ENCODE results near the gene PLIN4.

Gene PLIN4

DNA sequence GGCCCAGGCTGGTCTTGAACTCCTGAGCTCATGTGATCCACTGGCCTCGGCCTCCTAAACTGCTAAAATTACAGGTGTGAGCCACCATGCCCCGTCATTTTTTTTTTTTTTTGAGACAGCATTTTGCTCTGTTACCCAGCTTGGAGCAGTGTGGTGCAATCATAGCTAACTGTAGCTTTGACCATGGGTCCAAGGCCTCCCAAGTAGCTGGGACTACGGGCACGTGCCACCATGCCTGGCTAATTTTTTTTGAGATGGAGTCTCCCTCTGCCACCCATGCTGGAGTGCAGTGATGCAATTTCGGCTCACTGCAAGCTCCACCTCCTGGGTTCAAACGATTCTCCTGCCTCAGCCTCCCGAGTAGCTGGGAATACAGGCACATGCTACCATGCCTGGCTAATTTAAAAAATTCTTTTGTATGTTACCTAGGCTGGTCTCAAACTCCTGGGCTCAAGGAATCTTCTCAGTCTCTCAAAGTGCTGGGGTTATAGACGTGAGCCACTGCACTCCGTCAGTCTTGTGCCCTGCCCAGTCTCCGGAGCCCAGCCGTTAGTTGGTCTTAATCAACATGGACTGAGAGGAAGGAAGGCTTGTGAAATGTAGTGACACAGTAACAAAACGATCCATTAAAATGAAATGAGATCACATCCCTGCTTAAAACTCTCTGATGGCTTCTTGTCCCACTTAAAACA, 23.0 kb upstream of the PLIN4 start:
- Histone ChIP-seq H3K36me3 (replicated peaks) (no peaks in the 10 kb centered on the region), H3K27me3 (replicated peaks) (no peaks in the 10 kb centered on the region), H3K4me3 (ENCODE audit: low read depth, low read length) (no peak overlapping the region), H3K27ac (no peak overlapping the region)
- in situ Hi-C loops (cut with HindIII; ENCODE audit: low pct_ligation_motif_present, low sequenced_read_pairs), result no loop called here
- TF ChIP-seq, protein P1, sequence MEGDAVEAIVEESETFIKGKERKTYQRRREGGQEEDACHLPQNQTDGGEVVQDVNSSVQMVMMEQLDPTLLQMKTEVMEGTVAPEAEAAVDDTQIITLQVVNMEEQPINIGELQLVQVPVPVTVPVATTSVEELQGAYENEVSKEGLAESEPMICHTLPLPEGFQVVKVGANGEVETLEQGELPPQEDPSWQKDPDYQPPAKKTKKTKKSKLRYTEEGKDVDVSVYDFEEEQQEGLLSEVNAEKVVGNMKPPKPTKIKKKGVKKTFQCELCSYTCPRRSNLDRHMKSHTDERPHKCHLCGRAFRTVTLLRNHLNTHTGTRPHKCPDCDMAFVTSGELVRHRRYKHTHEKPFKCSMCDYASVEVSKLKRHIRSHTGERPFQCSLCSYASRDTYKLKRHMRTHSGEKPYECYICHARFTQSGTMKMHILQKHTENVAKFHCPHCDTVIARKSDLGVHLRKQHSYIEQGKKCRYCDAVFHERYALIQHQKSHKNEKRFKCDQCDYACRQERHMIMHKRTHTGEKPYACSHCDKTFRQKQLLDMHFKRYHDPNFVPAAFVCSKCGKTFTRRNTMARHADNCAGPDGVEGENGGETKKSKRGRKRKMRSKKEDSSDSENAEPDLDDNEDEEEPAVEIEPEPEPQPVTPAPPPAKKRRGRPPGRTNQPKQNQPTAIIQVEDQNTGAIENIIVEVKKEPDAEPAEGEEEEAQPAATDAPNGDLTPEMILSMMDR (IDR thresholded peaks at IDR 0.05; ENCODE audit: low read depth, low read length, missing control alignments), result no peak
- DNase-seq, result no peak

DNA sequence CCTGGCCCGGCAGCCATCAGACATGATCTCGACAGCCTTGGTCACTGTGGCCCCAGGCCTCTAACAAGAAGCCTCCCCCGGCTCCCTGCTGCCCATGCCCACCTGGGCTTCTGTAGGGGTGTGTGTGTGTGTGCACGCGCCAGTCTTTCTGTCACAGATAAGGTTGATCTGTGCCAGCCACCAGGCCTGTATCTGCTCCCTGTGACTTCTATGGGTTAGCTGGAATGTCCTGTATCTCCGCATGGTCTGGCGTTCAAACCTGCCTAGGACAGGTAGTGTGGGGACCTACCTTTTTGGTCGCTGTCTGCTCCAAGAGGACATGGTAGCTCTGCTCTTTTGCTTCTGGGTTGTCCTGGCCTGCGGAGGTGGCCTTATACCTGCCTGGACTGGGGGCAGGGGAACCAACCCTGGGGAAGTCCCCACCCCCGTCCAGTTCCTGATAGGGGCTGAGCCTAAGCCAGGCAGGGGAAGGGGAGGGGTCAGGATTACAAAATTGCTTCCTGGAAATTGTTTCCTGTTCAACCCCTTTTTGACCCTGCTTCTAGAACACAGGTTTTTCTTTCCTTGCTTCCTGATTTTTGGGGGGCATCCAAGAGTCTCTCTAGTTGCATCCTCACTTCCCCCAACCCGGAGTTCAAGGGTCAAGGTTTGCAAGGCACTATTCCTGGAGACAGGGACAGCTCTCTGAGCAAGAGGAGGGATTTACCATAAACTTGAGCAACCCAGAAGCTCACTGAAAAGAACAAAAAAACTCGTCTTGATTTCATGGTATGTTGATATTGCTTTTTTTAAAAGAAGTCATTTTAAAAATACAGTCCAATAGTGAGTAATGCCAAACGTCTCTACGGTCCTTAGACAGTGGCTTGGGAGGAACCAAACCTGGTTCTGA, 21.7 kb upstream of the PLIN4 start, which contains the start of gene LRG1:
TSS of gene LRG1 (minus strand) at position 344 of the 889 bp plus-strand sequence. CDS start at position 321, 23 bp downstream.
- in situ Hi-C loops (cut with HindIII; ENCODE audit: low pct_ligation_motif_present, low sequenced_read_pairs), result no loop called here
- Histone ChIP-seq H3K36me3 (replicated peaks) (no peaks in the 10 kb centered on the region), H3K27ac (no peak within 1 kb of the TSS), H3K27me3 (replicated peaks) (peaks cover 4% of the 10 kb centered on the region), H3K4me3 (ENCODE audit: low read depth, low read length) (no peak within 1 kb of the TSS)
- TF ChIP-seq, protein P1 (IDR thresholded peaks at IDR 0.05; ENCODE audit: low read depth, low read length, missing control alignments), result no peak
- DNase-seq, result no peak

DNA sequence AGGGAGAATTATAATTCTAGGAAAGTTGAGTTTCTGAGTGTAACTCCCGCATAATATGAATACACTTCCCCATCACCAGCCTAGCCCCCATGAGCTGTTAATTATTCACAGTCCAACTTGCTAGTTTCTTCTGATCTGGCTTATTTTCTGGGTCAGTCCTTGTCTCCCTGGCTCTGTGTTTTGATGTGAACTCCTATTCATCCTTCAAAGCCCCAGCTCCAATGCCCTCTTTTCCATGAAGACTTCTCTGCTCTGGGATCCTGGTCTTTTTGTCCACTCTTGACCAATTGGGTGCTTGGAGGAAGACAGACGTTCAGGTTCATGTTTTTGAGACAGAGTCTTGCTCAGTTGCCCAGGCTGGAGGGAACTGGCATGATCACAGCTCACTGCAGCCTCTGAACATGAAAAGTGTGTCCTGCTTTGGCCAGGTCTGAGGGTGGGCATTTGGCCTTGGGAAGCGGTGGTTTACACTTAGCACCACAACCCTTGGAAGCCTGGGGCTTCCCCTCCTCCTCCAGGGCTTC, 20.9 kb upstream of the PLIN4 start:
- H3K36me3 ChIP-seq (replicated peaks), result no peaks in the 10 kb centered on the region
- TF ChIP-seq, protein P1 (IDR thresholded peaks at IDR 0.05; ENCODE audit: low read depth, low read length, missing control alignments), result no peak
- in situ Hi-C loops (cut with HindIII; ENCODE audit: low pct_ligation_motif_present, low sequenced_read_pairs), result no loop called here
- H3K4me3 ChIP-seq (ENCODE audit: low read depth, low read length), result no peak overlapping the region
- H3K27me3 ChIP-seq (replicated peaks), result peaks cover 6% of the 10 kb centered on the region
- no peak overlapping the region for H3K27ac ChIP-seq
- DNase-seq, result no peak

DNA sequence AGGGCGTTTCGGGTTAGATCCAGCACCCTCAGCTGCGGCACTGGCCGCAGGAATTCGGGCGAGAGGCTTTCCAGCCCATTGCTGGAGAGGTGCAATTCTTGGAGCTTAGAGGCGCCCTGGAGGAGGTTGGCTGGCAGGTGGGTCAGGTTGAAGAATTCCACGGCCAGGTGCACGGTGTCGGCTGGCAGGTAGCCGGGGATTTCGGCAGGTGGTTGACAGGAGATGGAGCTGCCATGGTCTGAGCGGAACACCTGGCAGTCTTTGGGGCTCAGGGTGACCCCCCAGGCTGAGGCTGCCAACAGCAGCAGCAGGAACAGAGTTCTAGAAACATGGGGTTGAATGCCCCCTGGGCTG, 20.3 kb upstream of the PLIN4 start:
- TF ChIP-seq, protein P1 (IDR thresholded peaks at IDR 0.05; ENCODE audit: low read depth, low read length, missing control alignments), result no peak
- Histone ChIP-seq H3K4me3 (ENCODE audit: low read depth, low read length) (no peak overlapping the region), H3K36me3 (replicated peaks) (no peaks in the 10 kb centered on the region), H3K27ac (no peak overlapping the region), H3K27me3 (replicated peaks) (peaks cover 6% of the 10 kb centered on the region)
- in situ Hi-C loops (cut with HindIII; ENCODE audit: low pct_ligation_motif_present, low sequenced_read_pairs), result no loop called here
- DNase-seq, result no peak

DNA sequence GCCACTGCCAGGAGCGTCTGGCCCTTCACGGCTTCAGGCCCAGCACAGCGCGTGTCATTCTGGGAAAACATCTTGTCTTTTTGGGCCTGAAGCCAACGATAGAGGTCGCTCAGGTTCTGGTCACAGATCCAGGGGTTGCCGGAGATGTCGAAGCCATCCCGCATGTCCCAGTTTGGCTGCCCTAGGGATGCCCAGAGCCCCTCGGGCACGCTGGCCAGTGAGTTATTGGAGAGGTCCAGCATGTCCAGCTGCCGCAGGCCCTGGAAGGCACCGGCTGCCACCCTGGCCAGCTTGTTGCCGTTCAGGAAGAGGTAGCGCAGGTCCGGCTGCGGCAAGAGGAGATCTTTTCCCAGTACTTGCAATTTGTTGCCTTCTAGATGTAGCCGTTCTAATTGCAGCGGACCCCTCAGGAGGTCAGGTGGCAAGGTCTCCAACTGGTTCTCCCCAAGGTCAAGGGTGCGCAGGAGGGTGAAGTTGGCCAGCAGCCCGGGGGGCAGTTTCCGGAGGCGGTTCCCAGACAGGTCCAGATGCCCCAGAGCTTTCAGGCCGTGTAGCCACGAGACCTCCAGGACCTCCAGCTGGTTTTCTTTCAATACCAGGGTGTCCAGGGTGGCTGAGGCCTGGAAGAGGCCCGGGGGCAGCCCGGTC, 19.8 kb upstream of the PLIN4 start:
- H3K27me3 ChIP-seq (replicated peaks), result peaks cover 6% of the 10 kb centered on the region
- no peak for DNase-seq
- TF ChIP-seq, protein P1 (IDR thresholded peaks at IDR 0.05; ENCODE audit: low read depth, low read length, missing control alignments), result no peak
- H3K36me3 ChIP-seq (replicated peaks), result no peaks in the 10 kb centered on the region
- no peak overlapping the region for H3K4me3 ChIP-seq (ENCODE audit: low read depth, low read length)
- in situ Hi-C loops (cut with HindIII; ENCODE audit: low pct_ligation_motif_present, low sequenced_read_pairs), result no loop called here
- H3K27ac ChIP-seq, result no peak overlapping the region
